GM18951 (cell line): ENCODE results near the gene ZNF385A.

ENCODE experiments used
- POLR2A ChIP-seq: IDR thresholded peaks from 4 replicates; pipeline ENCODE4 v1.6.1; 2011; ENCODE audit warnings: mild to moderate bottlenecking; ENCODE audit not compliant: insufficient read length, insufficient read depth; ENCODE audit errors: extremely low read depth
- in situ Hi-C: fragments of 300-500 bp; cut with MboI; formaldehyde crosslinking; loops from one replicate; pipeline ENCODE4 v1.12.0; 2022; ENCODE audit warnings: low sequenced_read_pairs, mixed read lengths, inconsistent platforms; ENCODE audit not compliant: unreplicated experiment

ZNF385A gene

GRCh38 chr12:54393743-54394142 lies 9.2 kb upstream of the ZNF385A start:
- no peak for TF ChIP-seq POLR2A
- in situ Hi-C loops, result no loop called here

GRCh38 chr12:54393207-54393609 lies 8.7 kb upstream of the ZNF385A start:
- in situ Hi-C loops, result no loop called here
- TF ChIP-seq POLR2A, result no peak

GRCh38 chr12:54392485-54393206 lies 8.1 kb upstream of the ZNF385A start:
- in situ Hi-C loops, result no loop called here
- no peak for TF ChIP-seq POLR2A

GRCh38 chr12:54390668-54391551 lies 6.4 kb upstream of the ZNF385A start:
- in situ Hi-C loops, result no loop called here
- no peak for TF ChIP-seq POLR2A

- in situ Hi-C loops, result no loop called here
- TF ChIP-seq POLR2A, result no peak
Observed at GRCh38 chr12:54390176-54390667, 5.7 kb upstream of the ZNF385A start.

GRCh38 chr12:54389607-54390175 lies 5.2 kb upstream of the ZNF385A start:
- in situ Hi-C loops, result no loop called here

GRCh38 chr12:54389134-54389508 lies 4.6 kb upstream of the ZNF385A start:
- in situ Hi-C loops, result no loop called here
- no peak for TF ChIP-seq POLR2A

More at GRCh38 chr12:54389607-54390175, 5.2 kb upstream of the ZNF385A start:
- TF ChIP-seq POLR2A, result no peak

- in situ Hi-C loops, result no loop called here
Observed at GRCh38 chr12:54388237-54389133, 4.0 kb upstream of the ZNF385A start.

GRCh38 chr12:54387114-54387467 lies 2.6 kb upstream of the ZNF385A start:
- no peak for TF ChIP-seq POLR2A
- in situ Hi-C loops, result no loop called here

More at GRCh38 chr12:54388237-54389133, 4.0 kb upstream of the ZNF385A start:
- TF ChIP-seq POLR2A, result no peak

- no peak for TF ChIP-seq POLR2A
- in situ Hi-C loops, result no loop called here
Observed at GRCh38 chr12:54386403-54387113, 2.0 kb upstream of the ZNF385A start.

- TF ChIP-seq POLR2A, result peak; percentile 16
- in situ Hi-C loops, result no loop called here
Observed at GRCh38 chr12:54385251-54385914, 850 bp upstream of the ZNF385A start.

- in situ Hi-C loops, result no loop called here
- no peak for TF ChIP-seq POLR2A
Observed at GRCh38 chr12:54383041-54383609, 1.4 kb downstream of the ZNF385A start.
